Measurements from ENCODE around the gene MAP3K3. TPM values are rescaled to one million over a fixed set of nuclear protein-coding genes. Genes with fewer than 3 reads are reported as not detected.

MAP3K3 gene
- total RNA-seq, 1 experiment from 2014 or later = 24.3 TPM

GRCh38 chr17:63634816-63635215 is 12.6 kb downstream of the MAP3K3 start:
- Histone ChIP-seq H4K5ac (ENCODE audit: insufficient read length, low read depth, low read length) (no peak overlapping the region), H2BK15ac (ENCODE audit: low read depth, low read length) (no peak overlapping the region), H4K20me1 (ENCODE audit: control insufficient read depth, insufficient read depth, insufficient read length) (no peaks in the 10 kb centered on the region), H3K4ac (ENCODE audit: low read depth, low read length) (no peak overlapping the region), H3K9ac (ENCODE audit: extremely low read depth, insufficient read length, low read length) (no peak overlapping the region), H3K27me3 (ENCODE audit: insufficient read depth, low read length) (no peaks in the 10 kb centered on the region), H3K14ac (ENCODE audit: insufficient read depth, low read length) (no peak overlapping the region), H3T11ph (ENCODE audit: low read length) (no peak overlapping the region), H3K79me1 (ENCODE audit: insufficient read depth, low read depth, low read length, poor library complexity, severe bottlenecking) (no peaks in the 10 kb centered on the region), H3K18ac (ENCODE audit: insufficient read length, low read depth, low read length) (no peak overlapping the region), H3K4me2 (ENCODE audit: insufficient read depth, insufficient read length, low read length) (no peak overlapping the region), H3K27ac (ENCODE audit: insufficient read length, low read depth, low read length) (no peak overlapping the region), H3K23me2 (ENCODE audit: insufficient read length, low read depth, low read length, poor library complexity, severe bottlenecking) (no peaks in the 10 kb centered on the region), H2AK5ac (ENCODE audit: insufficient read length, low read length) (no peak overlapping the region), H4K91ac (ENCODE audit: insufficient read length, low read depth, low read length) (no peak overlapping the region), H3K4me1 (ENCODE audit: insufficient read depth, low read length) (peaks cover 10% of the 10 kb centered on the region; the same call in 1 of the 2 replicates), H4K8ac (replicated peaks; ENCODE audit: insufficient read length, low read depth, low read length) (no peak overlapping the region), H2BK12ac (ENCODE audit: insufficient read length, low read depth, low read length) (no peak overlapping the region), H3K9me3 (ENCODE audit: control insufficient read depth, low read depth, low read length) (no peaks in the 10 kb centered on the region), H2BK120ac (ENCODE audit: low read depth, low read length, poor library complexity, severe bottlenecking) (no peak overlapping the region), H3K23ac (ENCODE audit: insufficient read length, low read depth, low read length) (no peak overlapping the region), H3K79me2 (ENCODE audit: insufficient read depth, low read length) (no peaks in the 10 kb centered on the region), H2BK5ac (ENCODE audit: insufficient read length, low read length) (no peak overlapping the region), H2AFZ (ENCODE audit: low read length) (no peak overlapping the region), H2BK20ac (ENCODE audit: low read depth, low read length, poor library complexity, severe bottlenecking) (no peak overlapping the region), H3K56ac (ENCODE audit: insufficient read length, low read depth, low read length) (no peak overlapping the region)
- Mint-ChIP-seq H3K27me3 (ENCODE audit: low read depth) (no peaks in the 10 kb centered on the region), H3K9me3 (no peaks in the 10 kb centered on the region), H3K4me1 (peaks cover 42 to 50% of the 10 kb centered on the region in 2 experiments), H3K4me3 (no peak overlapping the region), H3K36me3 (ENCODE audit: insufficient read depth in 1 of 3, low read depth in 3 of 3) (peaks cover 4 to 27% (median 17%) of the 10 kb centered on the region in 3 experiments; a peak in 6 of 7 replicates), H3K27ac (no peak overlapping the region)
- no peak for DNase-seq
- TF ChIP-seq, protein P1, sequence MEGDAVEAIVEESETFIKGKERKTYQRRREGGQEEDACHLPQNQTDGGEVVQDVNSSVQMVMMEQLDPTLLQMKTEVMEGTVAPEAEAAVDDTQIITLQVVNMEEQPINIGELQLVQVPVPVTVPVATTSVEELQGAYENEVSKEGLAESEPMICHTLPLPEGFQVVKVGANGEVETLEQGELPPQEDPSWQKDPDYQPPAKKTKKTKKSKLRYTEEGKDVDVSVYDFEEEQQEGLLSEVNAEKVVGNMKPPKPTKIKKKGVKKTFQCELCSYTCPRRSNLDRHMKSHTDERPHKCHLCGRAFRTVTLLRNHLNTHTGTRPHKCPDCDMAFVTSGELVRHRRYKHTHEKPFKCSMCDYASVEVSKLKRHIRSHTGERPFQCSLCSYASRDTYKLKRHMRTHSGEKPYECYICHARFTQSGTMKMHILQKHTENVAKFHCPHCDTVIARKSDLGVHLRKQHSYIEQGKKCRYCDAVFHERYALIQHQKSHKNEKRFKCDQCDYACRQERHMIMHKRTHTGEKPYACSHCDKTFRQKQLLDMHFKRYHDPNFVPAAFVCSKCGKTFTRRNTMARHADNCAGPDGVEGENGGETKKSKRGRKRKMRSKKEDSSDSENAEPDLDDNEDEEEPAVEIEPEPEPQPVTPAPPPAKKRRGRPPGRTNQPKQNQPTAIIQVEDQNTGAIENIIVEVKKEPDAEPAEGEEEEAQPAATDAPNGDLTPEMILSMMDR (conservative IDR thresholded peaks at IDR 0.05) = no peak
- WGBS (ENCODE audit: extremely low coverage, insufficient read length, low lambda C conversion rate) = no CpG with 5 or more reads among the region's 1 CpG
